GM12801 (cell line): ENCODE results near the gene TBPL1.

Experiments
- TF ChIP-seq, protein P1 (sequence below): IDR thresholded peaks from one replicate; pipeline ENCODE4 v1.5.1; 2011; ENCODE audit warnings: control low read depth; ENCODE audit not compliant: insufficient read length; ENCODE audit errors: extremely low read depth

TBPL1 gene

DNA sequence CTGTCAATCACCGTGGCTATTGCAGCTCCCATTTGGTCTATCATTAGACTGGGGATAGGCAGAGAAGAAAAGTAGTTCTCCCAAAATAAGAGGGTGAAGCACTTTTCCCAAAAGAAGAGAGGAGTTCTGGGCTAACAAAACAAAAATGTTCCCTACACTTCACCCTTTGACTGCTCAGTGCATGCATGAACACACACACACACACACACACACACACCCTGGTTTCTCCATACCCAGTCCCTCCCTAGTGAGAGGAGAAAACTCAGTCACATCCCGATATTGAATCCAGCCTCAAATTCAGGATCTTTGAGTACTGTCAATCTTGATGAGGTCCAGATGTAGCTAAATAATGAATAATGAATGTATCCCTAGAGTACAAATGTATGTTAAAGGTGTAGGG is 4.6 kb upstream of the TBPL1 start:
- TF ChIP-seq, protein P1, sequence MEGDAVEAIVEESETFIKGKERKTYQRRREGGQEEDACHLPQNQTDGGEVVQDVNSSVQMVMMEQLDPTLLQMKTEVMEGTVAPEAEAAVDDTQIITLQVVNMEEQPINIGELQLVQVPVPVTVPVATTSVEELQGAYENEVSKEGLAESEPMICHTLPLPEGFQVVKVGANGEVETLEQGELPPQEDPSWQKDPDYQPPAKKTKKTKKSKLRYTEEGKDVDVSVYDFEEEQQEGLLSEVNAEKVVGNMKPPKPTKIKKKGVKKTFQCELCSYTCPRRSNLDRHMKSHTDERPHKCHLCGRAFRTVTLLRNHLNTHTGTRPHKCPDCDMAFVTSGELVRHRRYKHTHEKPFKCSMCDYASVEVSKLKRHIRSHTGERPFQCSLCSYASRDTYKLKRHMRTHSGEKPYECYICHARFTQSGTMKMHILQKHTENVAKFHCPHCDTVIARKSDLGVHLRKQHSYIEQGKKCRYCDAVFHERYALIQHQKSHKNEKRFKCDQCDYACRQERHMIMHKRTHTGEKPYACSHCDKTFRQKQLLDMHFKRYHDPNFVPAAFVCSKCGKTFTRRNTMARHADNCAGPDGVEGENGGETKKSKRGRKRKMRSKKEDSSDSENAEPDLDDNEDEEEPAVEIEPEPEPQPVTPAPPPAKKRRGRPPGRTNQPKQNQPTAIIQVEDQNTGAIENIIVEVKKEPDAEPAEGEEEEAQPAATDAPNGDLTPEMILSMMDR = no peak

- TF ChIP-seq, protein P1 = no peak
These were observed 1.8 kb upstream of the TBPL1 start for GRCh38 chr6:133951227-133951626.

- TF ChIP-seq, protein P1 = no peak
These were observed 876 bp upstream of the TBPL1 start for GRCh38 chr6:133951881-133952814.

GRCh38 chr6:133953634-133954415 is 801 bp downstream of the TBPL1 start:
- TF ChIP-seq, protein P1 = no peak

DNA sequence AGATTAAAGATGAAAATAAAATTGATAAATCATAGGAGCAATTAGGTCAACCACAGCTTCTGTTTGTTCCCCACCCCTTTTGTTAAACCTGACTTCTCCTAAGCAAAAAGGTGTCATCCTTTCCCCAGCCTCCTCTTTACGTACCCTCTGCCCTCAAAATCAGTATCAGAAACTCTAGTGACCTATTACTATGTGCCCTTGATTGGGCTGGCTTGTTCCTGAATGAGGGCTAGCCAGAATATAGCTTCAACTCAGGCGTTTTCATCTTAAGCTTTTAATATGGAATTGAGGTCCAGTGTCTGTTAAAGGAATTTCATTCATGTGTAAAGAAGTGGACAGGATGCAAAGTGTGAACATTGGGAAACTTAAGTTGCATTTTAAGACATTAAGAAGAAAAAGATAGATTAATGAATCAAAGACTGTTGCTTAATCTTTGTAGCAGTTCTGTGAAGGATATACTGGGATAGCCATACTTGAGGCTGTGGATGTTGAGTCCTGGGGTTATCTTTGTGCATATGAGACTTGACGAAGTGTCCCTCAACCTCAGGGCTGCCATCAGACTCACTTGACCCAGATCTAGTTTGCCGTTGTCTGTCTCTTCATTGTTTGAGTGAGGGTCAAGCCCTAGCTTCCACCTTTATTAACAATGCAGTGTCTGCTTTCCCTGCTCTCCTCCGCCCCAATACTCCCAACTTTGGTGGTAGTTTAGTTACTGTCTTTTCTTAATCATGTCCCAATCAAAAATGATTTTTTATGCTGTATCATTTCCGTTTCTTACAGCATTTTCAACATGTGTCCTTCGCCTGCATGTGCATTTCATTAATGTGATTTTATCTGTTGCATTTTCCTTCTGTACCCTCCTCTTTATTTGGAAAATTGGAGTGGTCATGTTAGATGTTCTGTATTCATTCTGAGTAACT is 1.9 kb downstream of the TBPL1 start:
- TF ChIP-seq, protein P1 = no peak

DNA sequence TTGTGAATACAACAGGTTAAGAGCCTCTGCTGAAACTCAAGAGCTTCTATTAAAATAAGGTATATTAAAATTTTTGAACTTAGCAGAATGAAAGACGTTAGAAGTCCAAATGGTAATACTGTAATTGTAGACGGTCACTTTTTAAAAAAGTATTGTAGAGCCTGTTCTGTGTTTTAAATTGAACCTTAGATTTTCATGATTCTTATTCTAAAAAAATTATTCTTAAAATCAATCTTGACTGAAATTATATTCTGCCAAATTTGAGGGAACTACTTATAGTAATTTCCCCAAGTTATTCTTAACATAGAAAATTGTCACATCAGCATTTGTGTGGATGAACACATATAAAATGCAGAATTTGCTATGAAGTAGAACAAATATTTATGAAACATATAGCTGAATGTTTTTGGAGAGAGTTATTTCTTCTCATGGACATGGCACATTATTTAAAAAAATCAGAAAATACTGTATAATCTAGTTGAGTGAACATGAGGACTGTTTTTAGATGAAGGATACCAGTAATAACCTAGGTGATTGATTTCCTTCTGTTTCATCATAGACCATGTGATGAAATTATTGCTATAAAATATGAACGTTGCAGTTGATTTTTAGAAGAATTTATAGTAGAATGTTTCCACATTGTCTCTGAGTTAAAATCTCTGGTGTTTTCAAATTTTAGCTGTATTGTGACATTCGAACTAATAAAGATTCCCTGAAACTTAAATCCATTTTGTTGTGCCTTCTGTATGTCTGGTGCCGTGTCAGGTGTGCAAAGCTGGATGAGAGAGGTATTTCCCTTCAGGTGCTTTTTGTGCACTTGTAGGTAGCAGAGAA is 2.8 kb downstream of the TBPL1 start:
- TF ChIP-seq, protein P1 = no peak
